Left ventricle myocardium inferior (tissue), 1 donor: ENCODE results near the gene SAMHD1. TPM values are rescaled to one million over a fixed set of nuclear protein-coding genes. Genes with fewer than 3 reads are reported as not detected.
"Not testable (repeated sequence)": the region's sequence is repeated elsewhere in the genome, so short reads cannot be mapped to it uniquely, and the experiment has no call there.

ENCODE experiments used
- DNase-seq: peaks from one replicate; pipeline ENCODE4 v3.0.0-alpha.2; 2020
- H3K27ac ChIP-seq: fragments of 200-600 bp; replicated peaks from 2 replicates; pipeline ENCODE4 v1.8.0; 2021
- H3K27me3 ChIP-seq: fragments of 200-600 bp; 2 replicates; pipeline ENCODE4 v1.8.0; 2021; ENCODE audit warnings: low read depth
- H3K36me3 ChIP-seq: fragments of 200-600 bp; 2 replicates; pipeline ENCODE4 v1.8.0; 2021
- H3K4me1 ChIP-seq: fragments of 200-600 bp; 2 replicates; pipeline ENCODE4 v1.8.0; 2021
- H3K4me3 ChIP-seq: fragments of 200-600 bp; 2 replicates; pipeline ENCODE4 v1.8.0; 2021; ENCODE audit warnings: mild to moderate bottlenecking, moderate library complexity
- H3K9me3 ChIP-seq: fragments of 200-600 bp; replicated peaks from 2 replicates; pipeline ENCODE4 v1.8.0; 2021
- intact Hi-C: fragments of 100-400 bp; cut with micrococcal nuclease; formaldehyde crosslinking; loops from one replicate; pipeline ENCODE4 v1.11.0; 2022
- total RNA-seq: library from RNA; stranded (reverse); fragmentation: NEBNext Ultra II Directional; extraction: Animal tissue kit (Norgen Biotek cat#: 25700); gene quantifications from one replicate; pipeline ENCODE4 v1.2.1, GENCODE V29; 2021
- TF ChIP-seq, protein P1 (sequence below): fragments of 200-600 bp; IDR thresholded peaks from 2 replicates; pipeline ENCODE4 v1.8.0; 2021; ENCODE audit warnings: antibody characterized with exemption, mild to moderate bottlenecking, borderline replicate concordance
- donor health status: DM: no; HTN: yes; CAD: no; lungs with severe emphysema.

Gene SAMHD1
- total RNA-seq, 1 donor from 2014 or later, result 37.8 TPM

DNA sequence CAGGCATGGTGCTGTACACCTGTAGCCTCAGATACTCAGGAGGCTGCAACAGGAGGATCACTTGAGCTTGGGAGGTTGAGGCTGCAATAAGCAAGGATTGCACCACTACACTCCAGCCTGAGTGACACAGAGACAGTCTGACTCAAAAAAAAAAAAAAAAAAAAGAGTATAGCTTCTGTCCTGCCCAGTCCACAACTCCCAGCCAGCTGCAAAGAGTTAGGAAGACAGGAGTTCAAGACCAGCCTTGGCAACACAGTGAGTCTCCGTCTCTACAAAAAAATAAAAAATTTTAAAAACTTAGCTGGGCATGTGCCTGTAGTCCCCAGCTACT lies 103.8 kb downstream of the SAMHD1 start:
- no peaks in the 10 kb centered on the region for H3K9me3 ChIP-seq
- no peaks in the 10 kb centered on the region for H3K36me3 ChIP-seq
- H3K4me1 ChIP-seq, result peaks cover 90% of the 10 kb centered on the region
- H3K27me3 ChIP-seq, result no peaks in the 10 kb centered on the region
- intact Hi-C loops, result no loop called here
- no peak overlapping the region for H3K4me3 ChIP-seq
- DNase-seq, result no peak
- H3K27ac ChIP-seq, result peak overlapping the region; percentile 92
- TF ChIP-seq, protein P1, sequence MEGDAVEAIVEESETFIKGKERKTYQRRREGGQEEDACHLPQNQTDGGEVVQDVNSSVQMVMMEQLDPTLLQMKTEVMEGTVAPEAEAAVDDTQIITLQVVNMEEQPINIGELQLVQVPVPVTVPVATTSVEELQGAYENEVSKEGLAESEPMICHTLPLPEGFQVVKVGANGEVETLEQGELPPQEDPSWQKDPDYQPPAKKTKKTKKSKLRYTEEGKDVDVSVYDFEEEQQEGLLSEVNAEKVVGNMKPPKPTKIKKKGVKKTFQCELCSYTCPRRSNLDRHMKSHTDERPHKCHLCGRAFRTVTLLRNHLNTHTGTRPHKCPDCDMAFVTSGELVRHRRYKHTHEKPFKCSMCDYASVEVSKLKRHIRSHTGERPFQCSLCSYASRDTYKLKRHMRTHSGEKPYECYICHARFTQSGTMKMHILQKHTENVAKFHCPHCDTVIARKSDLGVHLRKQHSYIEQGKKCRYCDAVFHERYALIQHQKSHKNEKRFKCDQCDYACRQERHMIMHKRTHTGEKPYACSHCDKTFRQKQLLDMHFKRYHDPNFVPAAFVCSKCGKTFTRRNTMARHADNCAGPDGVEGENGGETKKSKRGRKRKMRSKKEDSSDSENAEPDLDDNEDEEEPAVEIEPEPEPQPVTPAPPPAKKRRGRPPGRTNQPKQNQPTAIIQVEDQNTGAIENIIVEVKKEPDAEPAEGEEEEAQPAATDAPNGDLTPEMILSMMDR, result no peak

DNA sequence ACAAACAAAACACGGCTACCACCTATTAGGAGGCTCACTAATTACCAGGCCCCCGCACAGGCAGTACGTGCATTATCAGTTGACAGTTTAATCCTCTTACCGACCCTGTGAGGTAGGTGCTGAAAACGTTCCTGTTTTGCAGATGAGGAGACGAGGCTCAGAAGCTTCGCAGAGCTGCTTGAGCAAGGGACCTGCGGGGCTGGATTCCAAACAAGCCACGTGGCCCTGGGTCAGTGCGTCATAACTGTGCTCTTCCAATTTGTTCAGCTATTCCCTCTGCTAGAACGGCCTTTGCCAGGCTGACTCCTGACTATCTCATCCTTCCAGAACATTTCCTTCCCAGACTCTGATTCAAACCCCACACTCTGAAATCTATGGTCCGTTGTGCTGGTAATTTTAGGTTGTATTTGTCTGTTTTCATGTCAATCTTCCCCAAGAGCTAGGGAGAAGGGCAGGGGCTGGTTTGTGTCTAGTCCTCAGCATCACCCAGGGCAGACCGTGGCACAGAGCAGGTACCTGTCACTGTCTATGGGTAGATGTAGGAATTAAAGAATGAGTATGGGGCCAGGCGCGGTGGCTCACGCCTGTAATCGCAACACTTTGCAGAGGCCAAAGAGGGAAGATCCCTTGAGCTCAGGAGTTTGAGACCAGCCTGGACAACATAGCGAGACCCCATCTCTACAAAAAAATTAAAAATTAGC lies 104.3 kb downstream of the SAMHD1 start:
- Histone ChIP-seq H3K4me3 (no peak overlapping the region), H3K9me3 (no peaks in the 10 kb centered on the region), H3K27ac (peak overlapping the region; percentile 92), H3K4me1 (peaks cover 89% of the 10 kb centered on the region), H3K36me3 (no peaks in the 10 kb centered on the region), H3K27me3 (no peaks in the 10 kb centered on the region)
- intact Hi-C loops, result no loop called here
- TF ChIP-seq, protein P1, result no peak
- peak; percentile 83 for DNase-seq

DNA sequence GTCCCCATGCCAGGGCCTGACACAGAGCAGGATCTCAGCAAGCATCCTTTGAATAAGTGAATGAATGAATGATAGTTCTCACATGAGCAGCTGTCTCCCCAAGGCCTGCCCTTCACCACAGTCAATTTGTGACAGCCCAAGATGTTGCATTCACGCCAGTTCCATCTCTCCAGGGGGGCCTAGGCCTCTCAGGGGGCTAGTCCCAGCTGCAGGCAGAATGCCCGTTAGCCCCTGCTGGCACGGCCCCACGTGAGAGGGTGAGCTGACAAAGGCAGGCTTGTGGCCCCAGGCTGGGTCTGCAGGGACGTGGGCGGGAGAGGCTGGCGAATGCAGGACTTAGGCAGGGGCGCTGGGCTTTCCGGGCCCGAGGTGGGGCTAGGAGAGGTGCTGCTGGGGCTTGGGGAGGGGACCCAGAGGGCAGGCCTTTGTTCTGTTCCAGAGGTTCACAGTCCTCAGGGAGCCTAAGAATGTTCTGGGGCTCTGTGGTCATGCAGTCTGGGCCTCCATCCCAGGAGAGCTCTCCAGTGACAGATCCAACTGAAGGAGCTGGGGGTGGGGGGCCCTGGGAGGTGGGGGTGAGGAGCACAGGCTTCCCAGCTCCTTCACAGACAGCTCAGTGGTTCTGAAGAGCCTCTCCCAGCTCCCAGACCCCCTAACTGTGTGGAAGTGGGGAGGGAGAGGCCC lies 106.1 kb downstream of the SAMHD1 start:
- Histone ChIP-seq H3K4me1 (peaks cover 83% of the 10 kb centered on the region), H3K4me3 (no peak overlapping the region), H3K27me3 (no peaks in the 10 kb centered on the region), H3K9me3 (no peaks in the 10 kb centered on the region), H3K27ac (peak overlapping the region; percentile 92), H3K36me3 (no peaks in the 10 kb centered on the region)
- no peak for DNase-seq
- intact Hi-C loops, result no loop called here
- TF ChIP-seq, protein P1, result no peak

DNA sequence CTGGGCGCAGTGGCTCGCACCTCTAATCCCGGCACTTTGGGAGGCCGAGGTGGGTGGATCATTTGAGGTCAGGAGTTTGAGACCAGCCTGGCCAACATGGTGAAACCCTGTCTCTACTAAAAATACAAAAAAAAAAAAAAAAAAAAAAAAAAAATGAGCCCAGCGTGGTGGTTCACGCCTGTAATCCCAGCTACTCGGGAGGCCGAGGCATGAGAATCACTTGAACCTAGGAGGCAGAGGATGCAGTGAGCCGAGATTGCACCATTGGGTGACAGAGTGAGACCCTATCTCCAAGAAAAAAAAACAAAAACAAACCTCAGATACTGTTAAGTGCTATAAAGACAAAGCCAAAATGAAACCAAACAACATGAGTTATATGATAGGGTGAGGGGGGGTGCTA lies 110.5 kb downstream of the SAMHD1 start:
- H3K27me3 ChIP-seq, H3K4me3 ChIP-seq, DNase-seq, H3K9me3 ChIP-seq, intact Hi-C loops: not testable (repeated sequence)
- H3K4me1 ChIP-seq, result peaks cover 58% of the 10 kb centered on the region
- peaks cover 27% of the 10 kb centered on the region for H3K36me3 ChIP-seq
- peak overlapping the region; percentile 92 for H3K27ac ChIP-seq

Other genes with a start within 250 kb of the SAMHD1 start
- gene NDRG3, start 205.6 kb downstream of the SAMHD1 start, total RNA-seq, result 34.4 TPM
- 4.8 TPM for gene DSN1, start 177.9 kb downstream of the SAMHD1 start, total RNA-seq
- gene TLDC2, start 75.6 kb downstream of the SAMHD1 start, total RNA-seq, result not detected
- 4.7 TPM for gene RBL1, start 144.3 kb upstream of the SAMHD1 start, total RNA-seq
- gene RPN2, start 227.6 kb upstream of the SAMHD1 start, total RNA-seq, result 81.4 TPM
- gene MROH8, start 227.8 kb upstream of the SAMHD1 start, total RNA-seq, result 3.6 TPM